Measurements from ENCODE around the gene VWA1. TPM values are rescaled to one million over a fixed set of nuclear protein-coding genes. Genes with fewer than 3 reads are reported as not detected.
A peak's percentile ranks its signal among the peaks of the same experiment; 100 is the strongest.

VWA1 gene
- total and polyA plus RNA-seq, 10 of the 15 experiments (the other 5 are each of a cell fraction or from before 2014, with no cell fraction given), result 0.02 to 1.7 (median 0.32) TPM; not detected in 2

GRCh38 chr1:1471389-1472052, 36.0 kb downstream of the VWA1 start, which contains the start of gene ATAD3B:
TSS of gene ATAD3B (plus strand) at chr1:1471765. CDS start at chr1:1471885, 120 bp downstream.
- H3K79me2 ChIP-seq (ENCODE audit: control insufficient read depth, insufficient read depth, low read length), result peaks cover 30% of the 10 kb centered on the region
- TF ChIP-seq RELA (IDR thresholded peaks at IDR 0.05; ENCODE audit: borderline replicate concordance, partially characterized antibody) (peak; percentile 22), NKRF (conservative IDR thresholded peaks at IDR 0.05) (peak; percentile 91), SRF (IDR thresholded peaks at IDR 0.05; ENCODE audit: low read depth in 2 of 2, low read length in 2 of 2) (peak in 1 of 2 experiments; percentile 74; a peak in 2 of 4 replicates), NRF1 (conservative IDR thresholded peaks at IDR 0.05; ENCODE audit: low read depth, low read length) (peak; percentile 61), EGR1 (IDR thresholded peaks at IDR 0.05; ENCODE audit: borderline replicate concordance in 1 of 2, low read depth in 2 of 2, low read length in 2 of 2) (peak in 1 of 2 experiments; percentile 65; a peak in 1 of 3 replicates), PAX5 (IDR thresholded peaks at IDR 0.05; ENCODE audit: borderline replicate concordance, low read depth, low read length) (peak; percentile 22; the same call in 1 of the 2 replicates), MXI1 (IDR thresholded peaks at IDR 0.05; ENCODE audit: low read depth, low read length) (peak; percentile 94), USF2 (IDR thresholded peaks at IDR 0.05; ENCODE audit: borderline replicate concordance, low read depth, low read length) (no peak; the same call in 1 of the 2 replicates), YY1 (IDR thresholded peaks at IDR 0.05; ENCODE audit: low read depth, low read length) (0 out of 2 replicates have a peak, but pooled peaks have one; percentile 21), POLR2A (IDR thresholded peaks at IDR 0.05; ENCODE audit: low read depth, low read length) (peak; percentile 74), ATF3 (IDR thresholded peaks at IDR 0.05; ENCODE audit: borderline replicate concordance, extremely low read depth, low read depth, low read length) (peak; percentile 66; the same call in 1 of the 2 replicates), GATAD2B (conservative IDR thresholded peaks at IDR 0.05; ENCODE audit: low read depth) (peak; percentile 53; the same call in 1 of the 2 replicates), SP1 (IDR thresholded peaks at IDR 0.05; ENCODE audit: low read depth, low read length) (peak; percentile 85), IRF3 (IDR thresholded peaks at IDR 0.05) (peak; percentile 59; the same call in 1 of the 2 replicates), TARDBP (IDR thresholded peaks at IDR 0.05; ENCODE audit: borderline replicate concordance) (peak; percentile 37; the same call in 1 of the 2 replicates), POLR2AphosphoS5 (IDR thresholded peaks at IDR 0.05; ENCODE audit: low read length) (peak; percentile 74; the same call in 1 of the 2 replicates), FOS (IDR thresholded peaks at IDR 0.05; ENCODE audit: borderline replicate concordance, extremely low read depth, insufficient read length) (no peak), RB1 (IDR thresholded peaks at IDR 0.05; ENCODE audit: borderline replicate concordance) (peak; percentile 91), MEF2A (IDR thresholded peaks at IDR 0.05; ENCODE audit: insufficient read depth, low read depth, low read length) (no peak)

More at GRCh38 chr1:1471389-1472052, 36.0 kb downstream of the VWA1 start, which contains the start of gene ATAD3B:
- H3K4me3 ChIP-seq, result peak within 1 kb of the TSS; percentile 83
- peaks cover 5% of the 10 kb centered on the region; the same call in 1 of the 2 replicates for H3K4me1 ChIP-seq (ENCODE audit: control insufficient read depth, insufficient read depth, low read length)
- CTCF ChIA-PET, result no interaction called here
- H3K9me3 ChIP-seq (replicated peaks; ENCODE audit: control insufficient read depth, insufficient read depth, low read length), result no peaks in the 10 kb centered on the region
- intact Hi-C loops (cut with micrococcal nuclease; ENCODE audit: unreplicated experiment), result no loop called here
- peak within 1 kb of the TSS; percentile 74 for H3K27ac ChIP-seq (ENCODE audit: control insufficient read depth, insufficient read depth)
- peak; percentile 95 for FAIRE-seq
- SMC1A ChIA-PET (ENCODE audit: uncharacterized antibody, unreplicated experiment), result no interaction called here
- RAD21 ChIA-PET (ENCODE audit: unreplicated experiment), result no interaction called here
- H2AFZ ChIP-seq (ENCODE audit: control insufficient read depth, low read depth, low read length), result peak within 1 kb of the TSS; percentile 88
- H3K27me3 ChIP-seq (replicated peaks in 1 of 2; ENCODE audit: control insufficient read depth in 2 of 2, insufficient read depth in 2 of 2, low read length in 1 of 2), result no peaks in the 10 kb centered on the region
- H3K9ac ChIP-seq (ENCODE audit: control insufficient read depth, insufficient read depth, low read length), result peak within 1 kb of the TSS; percentile 87
- DNase-seq (ENCODE audit: low read depth, low spot score), result peak; percentile 67
- no TSS peak for BruUV-seq (replicated peaks)
- H3K36me3 ChIP-seq (ENCODE audit: control insufficient read depth in 2 of 2, insufficient read depth in 2 of 2, low read length in 1 of 2), result no peaks in the 10 kb centered on the region
- under 1% methylated on average over 73 of the region's 87 CpGs for WGBS (ENCODE audit: insufficient coverage, insufficient replicate concordance, low lambda C conversion rate, missing lambda C conversion rate)
- in situ Hi-C loops (cut with MboI), result no loop called here
- ATAC-seq, result peak; percentile 95
- POLR2A ChIA-PET, result no interaction called here
- peak within 1 kb of the TSS; percentile 94 for H3K4me2 ChIP-seq (ENCODE audit: control insufficient read depth, insufficient read depth)
- no peaks in the 10 kb centered on the region for H4K20me1 ChIP-seq (ENCODE audit: control insufficient read depth, insufficient read depth)
